NCI-H2029 treated with DMSO at 0.1 percent for 48 hours (cell line): ENCODE measurements around the gene MED6.

Experiments
- DNase-seq: peaks from one replicate; lab custom pipeline; 2025; lab: John Stamatoyannopoulos, UW

Gene MED6

GRCh38 chr14:70597731-70598130 lies 2.7 kb downstream of the MED6 start:
- DNase-seq: no peak

DNA sequence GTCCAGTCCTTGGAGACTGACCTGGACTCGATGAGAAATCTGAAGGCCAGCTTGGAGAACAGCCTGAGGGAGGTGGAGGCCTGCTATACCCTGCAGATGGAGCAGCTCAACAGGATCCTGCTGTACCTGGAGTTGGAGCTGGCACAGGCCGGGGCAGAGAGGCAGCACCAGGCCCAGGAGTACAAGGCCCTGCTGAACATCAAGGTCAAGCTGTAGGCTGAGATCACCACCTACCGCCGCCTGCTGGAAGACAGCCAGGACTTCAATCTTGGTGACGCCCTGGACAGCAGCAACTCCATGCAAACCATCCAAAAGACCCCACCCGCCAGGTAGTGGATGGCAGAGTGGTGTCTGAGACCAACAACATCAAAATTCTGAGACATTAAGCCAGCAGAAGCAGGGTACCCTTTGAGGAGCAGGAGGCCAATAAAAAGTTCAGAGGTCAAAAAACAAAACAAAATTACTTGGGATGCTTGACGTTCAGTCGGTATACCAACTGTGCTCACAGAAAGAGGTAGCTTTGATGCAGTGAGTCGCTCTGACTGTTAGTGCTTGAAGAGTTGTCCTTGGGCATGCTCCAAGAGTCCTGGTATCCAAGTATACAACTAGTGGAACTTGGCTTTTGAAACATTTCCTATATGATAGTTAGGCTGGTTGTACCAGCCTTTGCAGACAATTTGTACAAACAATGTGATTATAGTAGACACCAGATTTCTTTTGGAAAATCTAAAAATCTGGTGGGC lies 4.8 kb downstream of the MED6 start:
- DNase-seq: no peak

DNA sequence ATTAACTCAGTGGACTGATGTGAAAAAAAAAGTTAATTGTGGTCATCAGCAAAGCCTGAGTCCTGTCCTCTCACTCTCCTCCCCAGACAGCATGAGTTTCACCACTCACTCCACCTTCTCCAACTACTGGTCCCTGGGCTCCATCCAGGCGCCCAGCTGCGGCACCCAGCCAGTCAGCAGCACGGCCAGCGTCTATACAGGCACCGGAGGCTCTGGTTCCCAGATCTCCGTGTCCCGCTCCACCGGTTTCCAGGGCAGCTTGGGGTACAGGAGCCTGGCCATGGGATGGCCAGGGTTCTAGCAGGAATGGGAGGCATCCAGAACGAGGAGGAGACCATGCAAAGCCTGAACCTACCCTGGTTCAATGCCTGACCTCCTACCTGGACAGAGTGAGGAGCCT lies 6.0 kb downstream of the MED6 start:
- DNase-seq: no peak

DNA sequence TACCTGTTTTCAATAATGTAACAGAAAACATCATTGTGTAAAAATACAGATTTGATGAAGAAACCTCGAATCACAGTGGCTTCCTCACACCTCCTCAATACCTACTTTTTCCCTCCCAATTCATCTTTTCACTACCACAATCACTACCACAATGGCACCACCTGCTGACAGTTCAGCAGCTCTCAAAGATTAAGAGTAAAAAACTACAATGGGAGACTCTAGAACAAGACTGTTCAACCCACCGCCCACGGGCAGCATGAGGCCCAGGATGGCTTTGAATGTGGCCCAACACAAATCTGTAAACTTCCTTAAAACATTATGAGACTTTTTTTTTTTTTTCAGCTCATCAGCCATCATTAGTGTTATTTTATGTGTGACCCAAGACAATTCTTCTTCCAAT lies 15.2 kb downstream of the MED6 start:
- DNase-seq: no peak

- DNase-seq: no peak
Measured at GRCh38 chr14:70576891-70577290, 23.6 kb downstream of the MED6 start.

GRCh38 chr14:70573050-70573449 lies 27.4 kb downstream of the MED6 start:
- no peak for DNase-seq

- DNase-seq: no peak
Measured at GRCh38 chr14:70571139-70571538, 29.3 kb downstream of the MED6 start.

- peak; percentile 1 for DNase-seq
Measured at GRCh38 chr14:70567791-70568190, 32.7 kb downstream of the MED6 start.

DNA sequence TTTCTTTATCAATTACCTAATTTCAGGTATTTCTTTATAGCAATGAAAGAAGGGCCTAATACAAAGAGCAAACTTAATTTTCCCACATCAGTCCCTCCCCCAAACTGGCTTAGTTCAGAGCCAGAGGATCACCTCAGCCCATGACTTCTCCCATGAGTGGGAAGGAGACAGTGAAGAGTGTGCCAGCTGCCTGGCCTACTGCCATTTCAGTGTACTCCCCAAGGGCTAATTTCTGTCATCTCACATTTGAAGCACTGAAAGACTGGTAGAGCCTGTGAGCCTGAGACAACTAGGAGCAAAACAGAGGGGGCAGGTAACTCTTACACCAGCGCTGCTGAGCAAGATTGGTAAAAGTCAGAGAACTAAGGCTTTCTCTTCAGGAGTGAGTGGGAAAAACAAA lies 36.6 kb downstream of the MED6 start:
- no peak for DNase-seq

DNA sequence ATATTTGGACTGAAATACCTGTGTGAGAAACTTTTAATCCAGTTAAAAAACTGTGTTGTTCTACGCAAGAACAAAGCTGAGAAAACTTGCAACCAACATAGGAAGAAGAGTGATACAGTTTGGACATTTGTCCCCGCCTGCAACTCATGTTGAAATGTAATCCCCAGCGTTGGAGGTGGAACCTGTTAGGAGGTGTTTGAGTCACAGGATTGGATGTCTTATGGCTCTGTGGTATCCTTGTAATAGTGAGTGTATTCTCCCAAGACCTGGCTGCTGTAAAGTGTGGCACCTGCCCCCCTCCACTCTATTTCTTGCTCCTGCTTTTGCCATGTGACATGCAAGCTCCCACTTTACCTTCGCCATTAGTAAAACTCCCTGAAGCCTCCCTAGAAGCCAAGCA lies 37.0 kb downstream of the MED6 start:
- DNase-seq: no peak

DNA sequence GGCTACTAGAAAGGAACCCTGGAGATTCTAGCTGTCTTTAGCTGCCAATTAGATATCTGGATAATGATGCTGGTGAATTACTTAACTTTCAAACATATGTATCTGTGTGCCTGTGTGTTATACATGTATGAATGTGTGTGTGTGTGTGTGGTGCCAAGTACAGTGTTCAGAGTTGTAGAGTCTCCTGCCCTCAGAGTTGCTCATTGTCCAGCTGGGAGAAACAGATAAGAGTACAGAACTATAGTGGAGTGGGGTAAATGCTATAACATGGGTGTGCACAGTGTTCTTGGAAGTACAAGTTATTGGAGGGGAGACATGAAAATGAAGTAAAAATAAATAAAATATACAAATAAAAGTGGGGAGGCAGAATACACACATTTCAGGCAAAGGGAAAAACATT lies 42.1 kb downstream of the MED6 start:
- DNase-seq: no peak

- no peak for DNase-seq
Measured at GRCh38 chr14:70555890-70556289, 44.6 kb downstream of the MED6 start.

DNA sequence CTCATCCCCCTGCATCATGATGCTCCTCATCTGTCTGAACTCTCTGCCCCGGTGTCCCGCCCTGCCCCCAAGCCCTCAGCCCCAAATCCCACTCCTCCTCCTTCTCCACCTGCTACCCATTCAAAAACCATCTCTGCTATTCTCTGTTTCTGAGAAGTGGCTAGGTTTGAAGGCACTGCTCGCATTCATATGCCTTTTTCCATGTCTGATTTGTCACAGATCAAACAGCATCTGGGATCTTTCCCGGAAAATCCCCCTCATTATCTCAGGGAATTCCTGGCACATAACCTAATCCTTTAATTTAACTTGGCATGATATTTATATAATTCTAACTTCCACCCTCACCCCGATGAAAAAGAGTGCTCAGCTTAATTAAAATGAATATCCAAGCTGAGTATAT lies 62.4 kb downstream of the MED6 start:
- no peak for DNase-seq

DNA sequence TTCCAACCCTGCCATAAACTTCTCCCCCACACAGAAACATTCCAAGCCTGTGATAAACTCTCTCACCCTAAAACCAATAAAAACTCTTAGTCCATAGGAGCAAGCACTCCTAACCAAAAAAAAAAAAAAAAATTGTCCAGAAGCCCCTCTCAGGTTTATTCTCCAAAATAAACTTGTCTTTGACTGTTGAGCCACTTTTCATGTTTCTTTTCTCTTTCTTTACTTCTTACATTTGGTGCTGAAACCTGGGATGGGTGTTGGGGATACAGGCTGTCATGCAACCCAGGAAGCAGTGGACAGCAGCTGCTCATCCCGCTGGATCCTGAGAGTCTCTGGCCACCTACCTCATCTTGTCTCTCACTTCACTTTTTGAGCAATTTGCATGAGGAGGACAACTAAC lies 63.6 kb downstream of the MED6 start:
- no peak for DNase-seq

GRCh38 chr14:70534904-70535303 lies 65.6 kb downstream of the MED6 start, which contains the start of gene ADAM20:
ADAM20 (minus strand) TSS chr14:70535004; CDS start chr14:70524757, 10,247 bp downstream.
- DNase-seq: no peak
